GM18505 (cell line): Measurements from ENCODE around the gene NHS.

Experiments
- ATAC-seq: cut with Tn5 transposase; IDR thresholded peaks from one replicate; pipeline ENCODE4 v1.9.1; 2021; ENCODE audit not compliant: unreplicated experiment
- POLR2A ChIP-seq: IDR thresholded peaks from 4 replicates; pipeline ENCODE4 v1.6.1; 2011; ENCODE audit warnings: borderline replicate concordance; ENCODE audit not compliant: insufficient read depth, insufficient read length; ENCODE audit errors: extremely low read depth

Gene NHS

DNA sequence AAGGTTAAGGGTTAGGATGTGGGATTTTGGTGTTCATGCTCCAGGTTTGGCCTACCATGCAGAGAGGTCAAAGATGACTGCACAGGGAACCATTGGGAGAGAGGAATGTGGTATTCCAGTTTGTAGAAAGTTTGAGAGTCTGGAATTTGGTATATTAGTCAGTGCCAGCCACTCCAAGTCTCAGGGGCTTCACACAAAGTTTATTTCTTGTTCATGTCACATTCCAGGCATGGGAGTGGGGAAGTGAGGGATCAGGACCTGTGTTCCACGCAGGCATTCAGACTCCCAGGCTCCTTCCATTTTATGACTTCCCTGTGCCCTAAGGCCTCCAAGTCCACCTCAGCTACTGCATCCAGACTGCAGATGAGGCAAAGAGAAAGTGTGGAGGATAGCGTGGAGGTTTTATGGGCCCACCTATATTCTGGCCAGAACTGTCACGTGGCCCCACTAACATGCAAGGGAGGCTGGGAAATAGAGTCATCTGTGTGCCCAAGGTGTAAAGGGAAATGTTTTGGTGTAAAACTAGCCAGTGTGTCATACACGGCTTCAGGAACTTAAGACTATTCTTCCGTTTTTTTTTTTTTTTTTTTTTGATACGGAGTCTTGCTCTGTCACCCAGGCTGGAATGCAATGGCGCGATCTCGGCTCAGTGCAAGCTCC, 221.7 kb downstream of the NHS start:
- TF ChIP-seq POLR2A, result no peak
- no peak for ATAC-seq

GRCh38 chrX:17597327-17597726, 222.3 kb downstream of the NHS start:
- TF ChIP-seq POLR2A, result no peak
- ATAC-seq, result no peak

- no peak for TF ChIP-seq POLR2A
- no peak for ATAC-seq
These were observed 222.9 kb downstream of the NHS start for GRCh38 chrX:17597836-17598439.

- TF ChIP-seq POLR2A, result no peak
- no peak for ATAC-seq
These were observed 226.6 kb downstream of the NHS start for GRCh38 chrX:17601441-17602200.

- TF ChIP-seq POLR2A, result no peak
- ATAC-seq, result no peak
These were observed 227.2 kb downstream of the NHS start for GRCh38 chrX:17602245-17602644.

DNA sequence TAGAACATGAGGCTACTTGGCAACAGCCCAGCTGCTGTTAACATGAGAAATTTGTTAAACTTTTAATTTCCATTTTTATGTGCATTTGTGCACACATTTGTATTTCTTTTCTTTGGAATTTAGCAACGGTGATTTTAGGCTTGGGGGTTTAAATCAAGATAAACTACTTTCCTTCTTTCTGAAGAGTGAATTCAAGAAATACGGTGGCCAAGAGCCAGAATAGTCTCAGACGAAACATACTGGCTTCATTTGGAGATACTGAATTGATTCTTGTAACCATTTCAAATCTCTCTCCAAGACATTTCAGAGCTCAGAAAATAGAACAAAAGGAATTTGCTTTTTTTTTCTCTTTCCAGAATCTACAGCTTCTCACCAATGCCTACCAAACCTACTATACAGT, 228.2 kb downstream of the NHS start:
- no peak for TF ChIP-seq POLR2A
- no peak for ATAC-seq

- no peak for ATAC-seq
- no peak for TF ChIP-seq POLR2A
These were observed 230.7 kb downstream of the NHS start for GRCh38 chrX:17605676-17606075.

GRCh38 chrX:17606231-17606630, 231.2 kb downstream of the NHS start:
- no peak for ATAC-seq
- no peak for TF ChIP-seq POLR2A

- ATAC-seq, result no peak
- TF ChIP-seq POLR2A, result no peak
These were observed 233.9 kb downstream of the NHS start for GRCh38 chrX:17608888-17609287.

DNA sequence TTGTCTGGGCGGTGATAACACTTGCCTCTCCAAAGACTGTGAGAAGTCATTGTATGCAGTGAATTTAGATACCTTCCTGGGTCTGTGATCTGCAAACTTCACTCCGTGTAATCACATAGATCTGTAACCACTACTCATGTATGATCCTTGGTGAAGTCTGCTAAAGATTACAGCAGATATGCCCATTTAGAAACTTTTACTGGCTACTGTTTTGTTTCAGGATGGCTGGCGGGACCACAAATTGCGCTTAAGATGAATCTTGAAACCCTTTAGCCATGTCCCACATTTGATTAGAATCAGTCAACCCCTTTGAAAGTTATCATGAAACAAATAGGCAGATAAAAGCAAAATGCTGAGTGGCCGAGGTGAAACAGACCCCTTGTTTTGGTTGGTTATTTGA, 235.8 kb downstream of the NHS start:
- no peak for TF ChIP-seq POLR2A
- no peak for ATAC-seq

DNA sequence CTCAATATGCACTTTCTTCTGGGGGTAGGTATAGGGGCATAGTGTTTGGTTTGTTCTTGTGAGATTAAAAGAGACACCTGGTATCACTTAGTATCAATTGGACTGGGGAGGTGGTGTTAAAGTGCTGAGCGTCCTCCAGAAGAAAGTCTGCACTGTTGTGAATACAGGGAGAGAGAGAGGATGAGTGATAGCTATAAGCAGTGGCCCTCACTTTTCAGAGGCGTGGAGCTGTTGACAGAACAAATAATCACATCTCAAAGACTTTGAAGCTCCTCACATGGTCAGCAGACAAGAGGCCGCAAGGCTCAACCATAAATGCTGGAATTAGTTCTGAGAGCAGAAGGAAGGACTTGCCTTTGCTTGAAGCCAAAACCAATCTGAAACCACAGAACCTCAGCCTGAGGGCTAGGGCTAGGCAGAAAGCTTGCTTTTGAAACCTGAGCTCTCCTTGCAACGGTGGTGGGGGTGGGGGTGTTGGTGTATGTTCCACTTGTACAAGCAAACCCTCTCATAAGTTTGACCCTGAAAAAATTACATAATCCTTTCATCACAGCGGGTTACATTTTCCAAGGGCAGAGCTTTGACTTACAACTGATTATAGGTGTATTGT, 239.1 kb downstream of the NHS start:
- no peak for ATAC-seq

DNA sequence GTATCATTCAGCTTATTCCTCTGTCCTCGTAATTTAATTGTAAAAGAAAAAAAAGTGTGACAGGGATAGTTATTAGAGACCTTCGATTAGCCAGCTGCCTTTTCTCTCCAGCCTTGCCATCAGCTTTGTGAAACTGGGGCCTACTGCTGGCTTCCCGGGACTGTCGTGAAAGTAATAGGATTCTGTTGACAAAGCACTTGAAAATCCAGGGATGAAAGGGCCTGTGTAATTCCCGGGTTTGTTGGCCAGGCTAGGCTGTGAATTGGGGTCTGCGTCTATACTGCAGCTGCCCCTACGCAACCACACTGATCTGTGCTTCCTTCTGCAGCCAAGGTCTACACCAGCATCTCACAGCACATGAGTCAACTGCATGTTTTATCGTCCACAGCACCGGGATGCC, 241.9 kb downstream of the NHS start:
- ATAC-seq, result no peak
- no peak for TF ChIP-seq POLR2A

More for the DNA sequence above, 239.1 kb downstream of the NHS start:
- TF ChIP-seq POLR2A, result no peak

GRCh38 chrX:17617806-17618205, 242.8 kb downstream of the NHS start:
- no peak for TF ChIP-seq POLR2A

More at GRCh38 chrX:17617806-17618205, 242.8 kb downstream of the NHS start:
- ATAC-seq, result no peak
